Fibroblast of gingiva (primary cell): ENCODE data around the gene RPL27A.
A peak's percentile ranks its signal among the peaks of the same experiment; 100 is the strongest.

Experiments used
- DNase-seq: peaks from one replicate; pipeline ENCODE4 v3.0.0-alpha.2; 2011; ENCODE audit warnings: low read depth

RPL27A gene

DNA sequence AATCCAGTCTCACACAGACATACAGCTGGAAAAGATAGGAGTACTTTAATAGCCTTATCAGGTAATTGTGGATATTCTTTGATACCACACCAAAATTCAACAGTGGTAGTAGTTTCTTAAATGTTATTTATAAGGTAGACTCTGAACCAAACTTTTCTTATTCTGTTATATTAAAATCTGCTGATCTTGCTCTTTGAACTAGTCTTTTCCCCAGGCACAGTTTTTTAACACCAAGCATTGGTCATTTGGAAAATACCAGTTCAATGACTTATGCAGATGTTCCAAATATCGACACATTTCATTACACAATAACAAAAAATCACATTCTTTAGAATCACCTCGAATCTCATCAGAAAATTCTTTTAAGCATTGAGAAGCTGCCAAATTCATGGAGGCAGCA lies 7.7 kb upstream of the RPL27A start:
- DNase-seq = no peak

DNA sequence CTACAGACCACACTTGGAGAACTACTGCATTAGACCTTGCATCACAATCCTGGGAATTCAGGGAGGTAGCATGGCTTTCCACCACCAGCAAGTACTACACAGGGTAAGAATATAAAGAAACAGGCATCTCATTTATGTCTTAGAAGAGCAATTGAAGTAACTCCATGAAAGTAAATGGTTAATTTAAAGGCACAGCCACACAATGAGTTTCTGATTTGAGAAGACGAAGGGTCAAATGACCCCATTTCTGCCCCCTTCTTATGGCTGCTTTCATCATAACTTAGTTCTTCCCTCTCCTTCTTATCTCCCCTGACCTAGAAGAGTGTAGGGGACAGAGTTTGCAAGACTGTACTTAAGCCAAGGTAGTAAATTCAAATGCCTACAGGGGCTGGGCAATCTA lies 6.1 kb upstream of the RPL27A start:
- no peak for DNase-seq

- DNase-seq = no peak
These were observed 3.6 kb upstream of the RPL27A start for GRCh38 chr11:8679006-8679405.

- no peak for DNase-seq
These were observed 722 bp upstream of the RPL27A start for GRCh38 chr11:8681837-8682302.

- DNase-seq = no peak
These were observed 669 bp downstream of the RPL27A start for GRCh38 chr11:8683115-8683807.

DNA sequence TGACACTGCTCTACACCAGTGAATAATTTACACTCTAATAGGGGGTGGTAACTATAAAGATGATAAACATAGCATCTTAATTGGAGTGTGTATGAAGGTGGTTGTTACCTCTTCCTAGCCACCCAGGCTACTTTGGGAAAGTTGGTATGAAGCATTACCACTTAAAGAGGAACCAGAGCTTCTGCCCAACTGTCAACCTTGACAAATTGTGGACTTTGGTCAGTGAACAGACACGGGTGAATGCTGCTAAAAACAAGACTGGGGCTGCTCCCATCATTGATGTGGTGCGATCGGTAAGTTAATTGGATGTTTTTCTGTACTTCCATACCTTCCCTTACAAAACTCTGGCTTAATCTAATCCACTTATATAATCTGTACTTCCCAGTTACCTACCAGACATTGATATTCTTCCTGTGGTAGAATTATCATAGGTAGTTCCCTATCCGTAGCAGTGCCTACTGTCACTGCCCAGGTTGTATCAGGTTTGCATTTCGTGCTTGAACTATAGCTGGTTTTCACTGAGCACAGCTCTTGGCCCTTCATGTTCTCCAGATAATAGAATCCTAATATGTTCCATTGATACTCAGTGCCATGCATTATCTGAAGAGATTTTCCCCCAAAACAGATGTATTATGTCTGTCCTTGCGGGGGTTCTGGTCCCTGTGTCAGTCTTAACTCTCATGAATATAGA lies 2.2 kb downstream of the RPL27A start:
- DNase-seq = no peak

DNA sequence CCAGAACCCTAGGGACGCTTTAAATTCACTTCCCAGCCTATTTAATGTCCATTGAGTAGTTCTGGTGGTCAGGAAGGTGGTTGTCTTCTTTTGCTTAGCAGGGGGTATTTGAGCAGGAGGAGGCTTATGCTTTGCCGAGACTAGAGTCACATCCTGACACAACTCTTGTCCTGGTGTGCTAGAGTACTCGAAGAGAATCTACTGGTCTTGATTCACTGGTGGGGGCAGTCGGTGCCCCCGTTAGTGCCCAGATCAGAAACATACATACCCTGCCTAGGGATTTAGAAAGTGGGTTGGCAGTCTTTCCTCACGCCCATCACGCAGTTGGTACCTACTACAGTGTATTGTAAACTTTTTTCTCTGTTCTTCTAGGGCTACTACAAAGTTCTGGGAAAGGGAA lies 2.7 kb downstream of the RPL27A start:
- DNase-seq = no peak

GRCh38 chr11:8685820-8686219 lies 3.2 kb downstream of the RPL27A start:
- DNase-seq = no peak

DNA sequence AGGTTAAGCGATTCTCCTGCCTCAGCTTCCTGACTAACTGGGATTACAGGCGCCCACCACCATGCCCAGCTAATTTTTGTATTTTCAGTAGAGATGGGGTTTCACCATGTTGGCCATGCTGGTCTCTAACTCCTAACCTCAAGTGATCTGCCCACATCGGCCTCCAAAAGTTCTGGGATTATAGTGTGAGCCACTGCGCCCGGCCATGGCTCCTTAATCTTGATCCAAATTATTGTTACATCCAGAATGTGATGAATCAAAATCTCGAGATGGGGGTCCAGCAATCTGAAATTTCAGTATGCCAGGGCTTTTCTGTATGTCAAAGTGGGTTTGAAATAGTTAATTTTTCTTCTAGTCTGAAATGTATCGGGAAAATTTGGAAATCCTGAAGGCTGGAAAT lies 3.7 kb downstream of the RPL27A start:
- DNase-seq = no peak

DNA sequence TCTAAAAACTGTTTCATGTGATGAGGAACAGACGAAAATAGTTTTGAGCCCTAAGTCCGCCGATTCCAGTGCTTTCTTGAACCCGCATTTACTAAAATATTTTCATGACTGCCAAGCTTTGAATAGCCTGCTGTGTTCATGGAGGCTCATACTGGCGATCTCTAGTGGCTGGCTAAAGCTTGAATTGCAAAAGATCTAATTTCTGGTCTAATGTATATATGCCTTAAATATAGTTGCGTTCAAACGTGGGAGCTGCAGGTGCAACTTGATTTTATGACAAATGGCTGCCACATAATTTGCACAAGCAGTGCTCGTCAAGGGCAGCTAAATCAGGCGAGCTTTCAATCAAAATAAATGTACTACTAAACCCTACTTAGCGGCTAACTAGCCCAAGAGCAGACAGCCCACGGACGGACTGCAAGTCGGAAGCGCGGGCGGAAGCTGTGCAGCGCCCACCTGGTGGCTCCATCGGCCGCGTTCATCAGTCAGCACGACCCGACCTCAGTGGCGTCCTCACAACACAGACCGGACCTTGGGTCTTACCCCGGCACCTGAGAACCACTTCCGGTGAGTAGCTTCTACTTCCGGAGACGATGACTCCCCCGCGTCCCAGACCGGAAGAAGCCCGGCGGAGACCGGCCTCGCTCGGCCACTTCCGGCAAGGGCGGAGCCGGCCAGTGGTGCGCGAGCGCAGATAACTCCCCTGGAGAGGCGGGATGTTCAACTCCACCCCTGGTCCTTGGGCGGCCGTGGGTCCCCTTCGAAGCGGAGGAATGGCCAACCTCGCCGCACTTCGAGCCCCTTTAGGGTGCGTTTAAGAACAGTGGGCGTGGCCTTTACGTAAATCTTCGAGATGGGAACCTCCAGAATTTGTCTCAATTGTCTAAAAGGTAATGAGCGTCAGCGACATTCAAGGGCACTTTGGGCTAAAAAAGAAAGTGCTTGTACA lies 6.1 kb downstream of the RPL27A start:
- DNase-seq = peak; percentile 95

- DNase-seq = no peak
These were observed 7.2 kb downstream of the RPL27A start for GRCh38 chr11:8689726-8690255.

- no peak for DNase-seq
These were observed 8.1 kb downstream of the RPL27A start for GRCh38 chr11:8690374-8691342.

DNA sequence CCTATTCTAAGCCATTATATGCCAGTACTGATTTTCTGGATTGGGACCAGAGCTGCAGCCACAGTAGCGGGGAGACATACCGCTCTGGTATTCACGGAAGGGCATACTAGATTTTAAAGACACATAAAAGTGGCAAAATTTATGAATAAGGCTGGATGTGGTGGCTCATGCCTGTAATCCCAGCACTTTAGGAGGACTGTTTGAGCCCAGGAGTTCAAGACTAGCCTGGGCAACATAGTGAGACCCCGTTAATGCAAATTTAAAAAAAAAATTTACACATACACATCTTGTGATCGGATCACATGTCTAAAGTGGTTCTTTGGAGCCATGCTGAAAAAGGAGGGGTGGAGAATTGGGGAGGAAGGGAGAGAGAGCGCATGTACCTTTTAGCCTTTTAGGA lies 9.0 kb downstream of the RPL27A start:
- no peak for DNase-seq

DNA sequence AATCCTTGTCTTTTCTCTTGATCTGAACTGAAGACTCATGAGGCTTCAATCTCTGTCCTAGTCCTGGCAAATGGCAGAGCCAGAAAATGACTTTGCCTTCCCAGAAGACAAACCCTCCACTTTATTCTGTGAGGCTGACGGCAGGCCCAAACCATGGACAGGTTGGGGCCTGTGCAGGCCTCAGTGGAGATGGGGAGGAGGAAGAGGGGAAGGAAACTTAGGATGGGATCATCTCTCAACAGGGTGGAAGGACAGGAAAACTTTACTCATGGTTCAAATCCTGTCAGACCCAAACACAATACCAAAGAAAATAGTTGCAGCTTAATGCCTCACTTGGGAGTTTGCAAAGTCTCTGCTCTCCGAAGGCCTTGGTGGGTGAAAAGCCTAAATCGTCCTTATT lies 9.8 kb downstream of the RPL27A start:
- no peak for DNase-seq

DNA sequence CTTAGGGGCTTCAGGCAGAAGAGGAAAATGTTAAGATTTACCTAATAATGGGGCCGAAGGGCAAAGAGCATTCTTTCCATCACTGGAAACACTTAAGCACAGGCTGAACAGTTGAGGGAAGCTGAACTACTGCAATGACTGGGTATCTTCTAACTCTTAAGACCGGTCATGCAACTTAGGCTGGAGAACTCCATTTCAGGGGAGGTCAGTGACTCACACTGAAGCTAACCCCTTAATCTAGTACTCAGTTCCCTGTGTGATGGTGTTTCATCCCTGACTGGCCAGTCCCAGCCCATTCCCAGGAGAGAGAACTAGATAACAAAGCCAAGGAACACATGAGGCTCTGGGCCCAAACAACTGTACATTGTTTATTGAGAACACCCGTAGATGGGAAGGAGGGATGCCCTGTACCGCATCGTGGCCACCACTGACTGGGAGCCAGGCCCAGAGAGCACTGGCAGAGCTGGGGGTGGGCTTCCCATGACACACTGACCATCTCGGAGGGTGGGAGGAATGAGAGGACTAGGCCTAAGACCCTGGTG lies 10.5 kb downstream of the RPL27A start:
- peak; percentile 14 for DNase-seq

DNA sequence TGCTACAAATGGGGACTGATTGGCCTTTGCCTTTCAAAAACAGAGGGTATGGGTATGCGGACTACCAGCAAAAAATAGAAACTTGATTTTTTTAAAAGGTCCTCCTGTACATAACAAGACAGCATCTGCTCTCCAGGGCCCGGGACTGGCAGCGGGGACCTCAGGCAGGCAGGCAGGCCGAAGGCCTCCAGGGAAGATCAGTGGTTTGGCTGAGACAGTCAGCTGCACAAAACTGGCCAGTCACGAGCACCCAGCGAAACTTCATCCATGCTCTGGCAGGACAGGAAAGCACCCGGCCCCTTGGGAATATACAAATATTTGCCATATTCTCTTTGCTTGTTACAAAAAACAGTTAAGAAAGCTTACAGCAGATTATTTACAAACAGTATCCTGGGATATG lies 11.0 kb downstream of the RPL27A start:
- peak; percentile 65 for DNase-seq

- DNase-seq = peak; percentile 13
These were observed 11.5 kb downstream of the RPL27A start for GRCh38 chr11:8694137-8694536.

- no peak for DNase-seq
These were observed 14.5 kb downstream of the RPL27A start for GRCh38 chr11:8697054-8697453.

- DNase-seq = no peak
These were observed 15.8 kb downstream of the RPL27A start for GRCh38 chr11:8698379-8698851.

GRCh38 chr11:8698917-8699441 lies 16.4 kb downstream of the RPL27A start:
- DNase-seq = no peak
